ENCODE results near the gene OR51E1. TPM values are rescaled to one million over a fixed set of nuclear protein-coding genes. Genes with fewer than 3 reads are reported as not detected.
A peak's percentile ranks its signal among the peaks of the same experiment; 100 is the strongest.

Gene OR51E1
- total and polyA plus RNA-seq, 9 of the 15 experiments (the other 6 are each of a cell fraction or from before 2014, with no cell fraction given), result 0.03 to 0.04 TPM; not detected in 7

DNA sequence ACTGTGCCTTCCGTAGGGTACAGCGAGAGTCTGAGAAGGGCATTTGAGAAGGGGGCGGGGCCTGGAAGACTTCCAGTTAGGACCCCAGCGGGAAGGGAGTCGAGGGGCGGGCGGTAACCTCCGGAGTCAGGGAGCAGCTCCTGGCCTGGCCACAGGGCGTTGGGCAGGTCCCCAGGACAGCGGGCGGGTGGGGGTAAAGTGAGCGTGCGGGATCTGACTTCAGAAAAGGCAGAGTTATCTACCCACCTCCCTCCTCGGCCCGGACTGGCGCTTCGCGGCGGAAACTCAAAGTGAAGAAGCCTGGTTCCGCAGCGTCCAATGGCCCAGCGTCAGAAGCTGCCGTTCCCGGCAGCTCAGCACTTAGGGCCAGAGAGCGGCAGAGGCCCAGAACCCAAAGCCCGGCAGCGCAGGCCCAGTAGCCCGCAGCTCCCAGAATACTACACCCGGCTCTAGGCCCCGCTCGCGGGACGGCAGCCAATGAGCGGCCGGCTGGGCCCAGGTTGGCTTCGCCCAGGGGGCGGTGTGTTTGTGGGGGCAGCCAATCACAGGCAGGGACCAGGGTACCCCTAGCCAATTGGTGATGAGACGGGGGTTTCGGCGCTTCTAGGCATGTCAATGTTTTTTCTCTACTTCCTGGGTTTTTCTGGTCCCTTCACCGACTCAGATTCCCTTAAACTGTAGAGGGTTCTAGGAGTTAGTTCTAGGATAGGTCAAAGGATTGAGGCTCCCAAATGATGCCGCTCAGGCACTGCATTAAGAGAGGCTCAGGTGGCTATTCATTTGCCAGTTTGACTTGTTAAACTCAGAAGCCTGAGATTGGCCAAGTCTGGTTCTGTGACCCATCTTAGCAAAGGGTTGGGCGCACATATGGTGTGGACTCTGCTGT lies 35.8 kb upstream of the OR51E1 start, which contains the start of gene TRIM68 (continued):
- TF ChIP-seq, protein P1, sequence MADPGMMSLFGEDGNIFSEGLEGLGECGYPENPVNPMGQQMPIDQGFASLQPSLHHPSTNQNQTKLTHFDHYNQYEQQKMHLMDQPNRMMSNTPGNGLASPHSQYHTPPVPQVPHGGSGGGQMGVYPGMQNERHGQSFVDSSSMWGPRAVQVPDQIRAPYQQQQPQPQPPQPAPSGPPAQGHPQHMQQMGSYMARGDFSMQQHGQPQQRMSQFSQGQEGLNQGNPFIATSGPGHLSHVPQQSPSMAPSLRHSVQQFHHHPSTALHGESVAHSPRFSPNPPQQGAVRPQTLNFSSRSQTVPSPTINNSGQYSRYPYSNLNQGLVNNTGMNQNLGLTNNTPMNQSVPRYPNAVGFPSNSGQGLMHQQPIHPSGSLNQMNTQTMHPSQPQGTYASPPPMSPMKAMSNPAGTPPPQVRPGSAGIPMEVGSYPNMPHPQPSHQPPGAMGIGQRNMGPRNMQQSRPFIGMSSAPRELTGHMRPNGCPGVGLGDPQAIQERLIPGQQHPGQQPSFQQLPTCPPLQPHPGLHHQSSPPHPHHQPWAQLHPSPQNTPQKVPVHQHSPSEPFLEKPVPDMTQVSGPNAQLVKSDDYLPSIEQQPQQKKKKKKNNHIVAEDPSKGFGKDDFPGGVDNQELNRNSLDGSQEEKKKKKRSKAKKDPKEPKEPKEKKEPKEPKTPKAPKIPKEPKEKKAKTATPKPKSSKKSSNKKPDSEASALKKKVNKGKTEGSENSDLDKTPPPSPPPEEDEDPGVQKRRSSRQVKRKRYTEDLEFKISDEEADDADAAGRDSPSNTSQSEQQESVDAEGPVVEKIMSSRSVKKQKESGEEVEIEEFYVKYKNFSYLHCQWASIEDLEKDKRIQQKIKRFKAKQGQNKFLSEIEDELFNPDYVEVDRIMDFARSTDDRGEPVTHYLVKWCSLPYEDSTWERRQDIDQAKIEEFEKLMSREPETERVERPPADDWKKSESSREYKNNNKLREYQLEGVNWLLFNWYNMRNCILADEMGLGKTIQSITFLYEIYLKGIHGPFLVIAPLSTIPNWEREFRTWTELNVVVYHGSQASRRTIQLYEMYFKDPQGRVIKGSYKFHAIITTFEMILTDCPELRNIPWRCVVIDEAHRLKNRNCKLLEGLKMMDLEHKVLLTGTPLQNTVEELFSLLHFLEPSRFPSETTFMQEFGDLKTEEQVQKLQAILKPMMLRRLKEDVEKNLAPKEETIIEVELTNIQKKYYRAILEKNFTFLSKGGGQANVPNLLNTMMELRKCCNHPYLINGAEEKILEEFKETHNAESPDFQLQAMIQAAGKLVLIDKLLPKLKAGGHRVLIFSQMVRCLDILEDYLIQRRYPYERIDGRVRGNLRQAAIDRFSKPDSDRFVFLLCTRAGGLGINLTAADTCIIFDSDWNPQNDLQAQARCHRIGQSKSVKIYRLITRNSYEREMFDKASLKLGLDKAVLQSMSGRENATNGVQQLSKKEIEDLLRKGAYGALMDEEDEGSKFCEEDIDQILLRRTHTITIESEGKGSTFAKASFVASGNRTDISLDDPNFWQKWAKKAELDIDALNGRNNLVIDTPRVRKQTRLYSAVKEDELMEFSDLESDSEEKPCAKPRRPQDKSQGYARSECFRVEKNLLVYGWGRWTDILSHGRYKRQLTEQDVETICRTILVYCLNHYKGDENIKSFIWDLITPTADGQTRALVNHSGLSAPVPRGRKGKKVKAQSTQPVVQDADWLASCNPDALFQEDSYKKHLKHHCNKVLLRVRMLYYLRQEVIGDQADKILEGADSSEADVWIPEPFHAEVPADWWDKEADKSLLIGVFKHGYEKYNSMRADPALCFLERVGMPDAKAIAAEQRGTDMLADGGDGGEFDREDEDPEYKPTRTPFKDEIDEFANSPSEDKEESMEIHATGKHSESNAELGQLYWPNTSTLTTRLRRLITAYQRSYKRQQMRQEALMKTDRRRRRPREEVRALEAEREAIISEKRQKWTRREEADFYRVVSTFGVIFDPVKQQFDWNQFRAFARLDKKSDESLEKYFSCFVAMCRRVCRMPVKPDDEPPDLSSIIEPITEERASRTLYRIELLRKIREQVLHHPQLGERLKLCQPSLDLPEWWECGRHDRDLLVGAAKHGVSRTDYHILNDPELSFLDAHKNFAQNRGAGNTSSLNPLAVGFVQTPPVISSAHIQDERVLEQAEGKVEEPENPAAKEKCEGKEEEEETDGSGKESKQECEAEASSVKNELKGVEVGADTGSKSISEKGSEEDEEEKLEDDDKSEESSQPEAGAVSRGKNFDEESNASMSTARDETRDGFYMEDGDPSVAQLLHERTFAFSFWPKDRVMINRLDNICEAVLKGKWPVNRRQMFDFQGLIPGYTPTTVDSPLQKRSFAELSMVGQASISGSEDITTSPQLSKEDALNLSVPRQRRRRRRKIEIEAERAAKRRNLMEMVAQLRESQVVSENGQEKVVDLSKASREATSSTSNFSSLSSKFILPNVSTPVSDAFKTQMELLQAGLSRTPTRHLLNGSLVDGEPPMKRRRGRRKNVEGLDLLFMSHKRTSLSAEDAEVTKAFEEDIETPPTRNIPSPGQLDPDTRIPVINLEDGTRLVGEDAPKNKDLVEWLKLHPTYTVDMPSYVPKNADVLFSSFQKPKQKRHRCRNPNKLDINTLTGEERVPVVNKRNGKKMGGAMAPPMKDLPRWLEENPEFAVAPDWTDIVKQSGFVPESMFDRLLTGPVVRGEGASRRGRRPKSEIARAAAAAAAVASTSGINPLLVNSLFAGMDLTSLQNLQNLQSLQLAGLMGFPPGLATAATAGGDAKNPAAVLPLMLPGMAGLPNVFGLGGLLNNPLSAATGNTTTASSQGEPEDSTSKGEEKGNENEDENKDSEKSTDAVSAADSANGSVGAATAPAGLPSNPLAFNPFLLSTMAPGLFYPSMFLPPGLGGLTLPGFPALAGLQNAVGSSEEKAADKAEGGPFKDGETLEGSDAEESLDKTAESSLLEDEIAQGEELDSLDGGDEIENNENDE (IDR thresholded peaks at IDR 0.05; ENCODE audit: low read depth, low read length), result no peak
- TF ChIP-seq GTF2F1 (IDR thresholded peaks at IDR 0.05; ENCODE audit: low read depth, low read length), result no peak
- TF ChIP-seq, protein P2, sequence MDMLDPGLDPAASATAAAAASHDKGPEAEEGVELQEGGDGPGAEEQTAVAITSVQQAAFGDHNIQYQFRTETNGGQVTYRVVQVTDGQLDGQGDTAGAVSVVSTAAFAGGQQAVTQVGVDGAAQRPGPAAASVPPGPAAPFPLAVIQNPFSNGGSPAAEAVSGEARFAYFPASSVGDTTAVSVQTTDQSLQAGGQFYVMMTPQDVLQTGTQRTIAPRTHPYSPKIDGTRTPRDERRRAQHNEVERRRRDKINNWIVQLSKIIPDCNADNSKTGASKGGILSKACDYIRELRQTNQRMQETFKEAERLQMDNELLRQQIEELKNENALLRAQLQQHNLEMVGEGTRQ (CRISPR knock-in tag; IDR thresholded peaks at IDR 0.05), result no peak
- no peak for TF ChIP-seq YY1 (IDR thresholded peaks at IDR 0.05; ENCODE audit: borderline replicate concordance in 1 of 3, control insufficient read depth in 1 of 3, extremely low read depth in 1 of 3, insufficient read depth in 3 of 3, insufficient read length in 1 of 3, insufficient replicate concordance in 2 of 3, low read depth in 1 of 3, low read length in 2 of 3)
- no peak for TF ChIP-seq GTF2A2 (tag; IDR thresholded peaks at IDR 0.05)
- TF ChIP-seq, protein P3, sequence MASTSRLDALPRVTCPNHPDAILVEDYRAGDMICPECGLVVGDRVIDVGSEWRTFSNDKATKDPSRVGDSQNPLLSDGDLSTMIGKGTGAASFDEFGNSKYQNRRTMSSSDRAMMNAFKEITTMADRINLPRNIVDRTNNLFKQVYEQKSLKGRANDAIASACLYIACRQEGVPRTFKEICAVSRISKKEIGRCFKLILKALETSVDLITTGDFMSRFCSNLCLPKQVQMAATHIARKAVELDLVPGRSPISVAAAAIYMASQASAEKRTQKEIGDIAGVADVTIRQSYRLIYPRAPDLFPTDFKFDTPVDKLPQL (IDR thresholded peaks at IDR 0.05; ENCODE audit: extremely low read depth, insufficient read length), result no peak
- no peak for TF ChIP-seq CBFB (CRISPR knock-in tag; IDR thresholded peaks at IDR 0.05)
- TF ChIP-seq ZNF778 (CRISPR knock-in tag; IDR thresholded peaks at IDR 0.05), result no peak
- TF ChIP-seq RAD21 (CRISPR knock-in tag; conservative IDR thresholded peaks at IDR 0.05 in 1 of 2, IDR thresholded peaks at IDR 0.05 in 1 of 2), result no peak
- 0 out of 2 replicates have a peak, but pooled peaks have one; percentile 40 for TF ChIP-seq HDAC2 (IDR thresholded peaks at IDR 0.05)
- no peak for TF ChIP-seq HNRNPL (IDR thresholded peaks at IDR 0.05; ENCODE audit: low read depth, low read length)
- TF ChIP-seq TRIM28 (IDR thresholded peaks at IDR 0.05), result no peak
- TF ChIP-seq CHD4 (IDR thresholded peaks at IDR 0.05; ENCODE audit: insufficient read depth, insufficient replicate concordance, low read depth, low read length, poor library complexity, severe bottlenecking), result no peak

All from K562 (cell line).